ENCODE results near the gene MTHFD1.

The MTHFD1 gene

GRCh38 chr14:64444984-64445845 lies 57.1 kb downstream of the MTHFD1 start:
- in situ Hi-C loops (cut with HindIII; ENCODE audit: low sequenced_read_pairs) = no loop called here

DNA sequence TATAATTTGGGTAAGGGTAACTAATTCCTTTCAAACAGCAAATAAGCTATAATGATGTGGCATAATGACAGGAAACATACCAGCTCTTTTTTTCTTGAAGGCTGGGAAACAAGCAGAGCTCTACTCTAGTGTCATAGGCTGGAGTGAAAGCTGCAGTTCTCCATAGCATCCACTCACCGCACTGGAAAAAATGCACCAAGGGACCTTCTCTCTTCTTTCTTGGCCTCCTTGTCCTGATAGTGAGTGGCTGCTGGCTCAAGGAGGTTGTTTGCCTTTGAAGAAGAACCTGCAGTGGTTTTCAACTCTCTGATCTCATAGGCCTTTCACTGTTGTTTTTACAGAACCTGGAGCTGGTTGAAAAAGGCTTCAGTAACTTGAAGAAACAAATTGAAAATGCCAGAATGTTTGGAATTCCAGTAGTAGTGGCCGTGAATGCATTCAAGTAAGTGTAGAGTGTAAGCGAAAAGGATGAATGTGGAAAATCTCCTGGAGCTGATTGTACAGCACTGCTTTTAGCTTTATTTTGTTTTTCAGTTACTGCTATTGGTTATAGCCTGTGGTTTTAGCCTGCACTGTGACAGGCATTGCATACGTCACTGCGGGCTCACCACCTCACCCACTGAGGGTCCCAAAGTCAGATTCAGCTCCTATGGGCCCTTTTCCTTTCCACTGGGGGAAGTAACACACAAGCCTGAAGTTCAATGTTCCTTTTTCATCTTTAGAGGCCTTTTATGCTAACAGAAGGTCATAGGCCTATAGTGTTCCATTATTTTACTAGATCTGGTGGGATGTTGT lies 59.9 kb downstream of the MTHFD1 start:
- in situ Hi-C loops (cut with HindIII; ENCODE audit: low sequenced_read_pairs) = no loop called here

GRCh38 chr14:64450255-64450654 lies 62.1 kb downstream of the MTHFD1 start:
- in situ Hi-C loops (cut with HindIII; ENCODE audit: low sequenced_read_pairs) = no loop called here

DNA sequence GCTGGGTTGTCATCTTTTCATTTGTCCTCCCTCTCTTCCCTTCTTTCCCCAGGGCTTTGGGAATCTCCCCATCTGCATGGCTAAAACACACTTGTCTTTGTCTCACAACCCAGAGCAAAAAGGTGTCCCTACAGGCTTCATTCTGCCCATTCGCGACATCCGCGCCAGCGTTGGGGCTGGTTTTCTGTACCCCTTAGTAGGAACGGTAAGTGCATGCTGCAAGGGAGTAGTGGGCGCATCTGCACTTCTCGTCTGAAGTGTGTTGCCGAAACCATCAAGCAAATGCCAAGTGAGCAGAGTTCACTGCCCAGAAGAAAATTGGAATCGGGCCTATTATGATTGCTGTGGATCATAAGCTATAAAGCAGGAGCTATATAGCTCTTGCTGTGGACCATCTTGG lies 66.5 kb downstream of the MTHFD1 start:
- in situ Hi-C loops (cut with HindIII; ENCODE audit: low sequenced_read_pairs) = no loop called here

GRCh38 chr14:64459405-64460136 lies 71.4 kb downstream of the MTHFD1 start:
- in situ Hi-C loops (cut with HindIII; ENCODE audit: low sequenced_read_pairs) = no loop called here

GRCh38 chr14:64461221-64461620 lies 73.1 kb downstream of the MTHFD1 start:
- in situ Hi-C loops (cut with HindIII; ENCODE audit: low sequenced_read_pairs) = no loop called here

- in situ Hi-C loops (cut with HindIII; ENCODE audit: low sequenced_read_pairs) = no loop called here
Measured at GRCh38 chr14:64463195-64463594, 75.0 kb downstream of the MTHFD1 start.

DNA sequence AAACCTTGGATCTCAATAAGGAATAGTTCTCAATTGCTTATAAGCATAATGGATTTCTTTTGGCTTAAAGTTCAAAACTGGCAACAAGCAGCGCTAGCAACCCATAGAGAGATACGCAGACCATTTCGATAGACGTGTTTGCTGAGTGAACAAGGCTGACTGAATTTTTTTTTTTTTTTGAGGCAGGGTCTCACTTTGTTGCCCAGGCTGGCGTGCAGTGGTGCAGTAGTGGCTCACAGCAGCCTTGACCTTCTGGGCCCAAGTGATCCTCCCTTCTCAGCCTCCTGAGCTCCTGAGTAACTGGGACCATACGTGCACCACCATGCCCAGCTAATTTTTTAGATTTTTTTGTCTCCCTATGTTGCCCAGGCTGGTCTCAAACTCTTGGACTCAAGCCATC lies 75.7 kb downstream of the MTHFD1 start:
- in situ Hi-C loops (cut with HindIII; ENCODE audit: low sequenced_read_pairs) = no loop called here

DNA sequence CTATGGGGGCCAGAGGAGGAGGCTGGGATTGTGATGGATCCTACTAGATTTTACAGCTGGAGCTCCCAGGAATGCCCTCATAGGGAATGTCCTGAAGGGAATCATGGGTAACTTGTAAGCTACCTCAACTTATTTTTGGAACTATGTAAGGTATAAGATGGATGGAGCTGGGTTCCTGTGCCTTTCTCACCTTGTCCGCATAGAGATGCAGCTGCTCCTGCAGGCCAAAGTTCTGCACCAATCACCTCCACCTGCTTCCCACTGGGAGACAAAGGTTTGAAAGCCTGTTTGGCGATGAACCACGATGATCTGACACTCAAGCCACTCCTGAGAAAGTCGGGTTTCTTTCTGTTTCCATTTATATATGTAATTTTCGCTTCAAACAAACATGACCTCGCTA lies 76.5 kb downstream of the MTHFD1 start:
- in situ Hi-C loops (cut with HindIII; ENCODE audit: low sequenced_read_pairs) = no loop called here

DNA sequence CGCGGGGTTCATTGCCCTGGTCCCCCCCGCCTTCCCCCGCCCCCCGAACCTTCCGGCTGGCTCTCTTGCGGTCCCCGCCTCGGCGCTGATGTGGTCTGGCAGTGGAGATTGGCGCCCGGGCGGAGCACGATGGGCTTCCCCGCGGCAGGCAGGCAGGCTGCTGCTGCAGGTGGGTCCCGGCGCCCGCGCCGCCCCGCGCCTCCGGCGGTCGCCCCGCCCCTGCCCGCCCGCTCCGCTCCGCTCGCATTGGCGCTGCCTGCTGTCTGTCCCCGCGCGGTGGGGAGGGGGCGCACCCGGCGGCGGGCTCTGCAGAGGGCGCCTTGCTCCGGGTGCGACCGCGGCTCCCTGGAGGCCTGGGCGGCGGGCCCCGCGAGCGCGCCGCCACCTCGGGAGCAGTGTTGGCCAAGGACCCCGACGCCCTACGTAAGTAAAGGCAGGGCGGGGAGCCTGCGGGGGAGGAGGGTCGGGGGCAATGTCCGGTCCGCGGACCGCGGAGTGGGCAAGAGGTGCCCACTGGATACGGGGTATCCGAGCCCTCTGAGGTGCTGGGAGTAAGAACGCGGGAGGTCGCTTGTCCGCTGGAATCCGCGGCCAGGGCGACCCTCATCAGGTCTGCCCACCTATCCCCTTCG lies 77.2 kb downstream of the MTHFD1 start, which contains the start of gene AKAP5:
Gene AKAP5 (plus strand): TSS at position 309 of the 632 bp plus-strand sequence. CDS start 2,896 bp downstream, outside the sequence.
- in situ Hi-C loops (cut with HindIII; ENCODE audit: low sequenced_read_pairs) = no loop called here

GRCh38 chr14:64465831-64466554 lies 77.8 kb downstream of the MTHFD1 start:
- in situ Hi-C loops (cut with HindIII; ENCODE audit: low sequenced_read_pairs) = no loop called here

- in situ Hi-C loops (cut with HindIII; ENCODE audit: low sequenced_read_pairs) = no loop called here
Measured at GRCh38 chr14:64467101-64467500, 78.9 kb downstream of the MTHFD1 start.

GRCh38 chr14:64467566-64467965 lies 79.4 kb downstream of the MTHFD1 start:
- in situ Hi-C loops (cut with HindIII; ENCODE audit: low sequenced_read_pairs) = no loop called here

DNA sequence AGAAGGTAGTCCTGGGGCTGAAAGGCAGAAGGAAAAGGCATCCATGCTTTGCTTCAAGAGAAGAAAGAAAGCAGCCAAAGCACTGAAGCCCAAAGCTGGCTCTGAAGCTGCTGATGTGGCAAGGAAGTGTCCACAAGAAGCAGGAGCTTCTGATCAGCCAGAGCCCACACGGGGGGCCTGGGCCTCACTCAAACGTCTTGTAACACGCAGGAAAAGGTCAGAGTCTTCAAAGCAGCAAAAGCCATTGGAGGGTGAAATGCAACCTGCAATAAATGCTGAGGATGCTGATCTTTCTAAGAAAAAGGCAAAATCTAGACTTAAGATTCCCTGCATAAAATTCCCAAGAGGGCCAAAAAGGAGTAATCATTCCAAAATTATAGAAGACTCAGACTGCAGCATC lies 80.3 kb downstream of the MTHFD1 start:
- in situ Hi-C loops (cut with HindIII; ENCODE audit: low sequenced_read_pairs) = no loop called here

- in situ Hi-C loops (cut with HindIII; ENCODE audit: low sequenced_read_pairs) = no loop called here
Measured at GRCh38 chr14:64474041-64474440, 85.9 kb downstream of the MTHFD1 start.

GRCh38 chr14:64474698-64475097 lies 86.5 kb downstream of the MTHFD1 start:
- in situ Hi-C loops (cut with HindIII; ENCODE audit: low sequenced_read_pairs) = no loop called here

DNA sequence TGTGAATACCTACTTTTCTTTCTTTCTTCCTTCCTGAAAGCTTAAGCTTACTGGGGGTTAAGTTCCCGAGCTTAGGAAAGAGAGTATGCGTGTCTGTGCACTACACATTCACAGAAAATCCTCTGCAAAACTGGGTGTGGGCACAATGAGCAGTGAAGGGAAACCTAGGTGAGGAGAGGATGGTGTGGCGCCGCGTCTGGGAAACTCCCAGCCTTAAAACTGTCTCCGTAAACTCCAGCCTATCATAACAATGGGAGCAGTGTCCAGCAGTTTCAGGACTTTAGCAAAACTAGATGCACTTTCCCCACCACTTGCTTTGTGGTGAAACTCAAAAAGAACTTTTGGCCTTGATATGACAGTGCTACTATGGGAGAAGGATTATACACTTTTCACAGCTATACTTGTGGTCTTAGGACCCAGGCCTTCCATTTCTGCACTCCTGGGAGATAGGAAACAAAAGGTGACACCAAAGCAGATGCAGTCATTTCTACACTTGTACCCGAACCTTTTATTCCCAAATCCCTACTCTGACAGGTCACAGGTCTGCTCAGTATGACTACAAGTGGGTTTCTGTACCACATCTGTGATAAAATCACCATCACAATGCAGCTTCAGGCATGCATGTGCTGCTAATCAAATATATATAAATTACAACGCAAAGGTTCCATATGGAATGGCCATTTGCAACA lies 87.6 kb downstream of the MTHFD1 start:
- in situ Hi-C loops (cut with HindIII; ENCODE audit: low sequenced_read_pairs) = no loop called here

DNA sequence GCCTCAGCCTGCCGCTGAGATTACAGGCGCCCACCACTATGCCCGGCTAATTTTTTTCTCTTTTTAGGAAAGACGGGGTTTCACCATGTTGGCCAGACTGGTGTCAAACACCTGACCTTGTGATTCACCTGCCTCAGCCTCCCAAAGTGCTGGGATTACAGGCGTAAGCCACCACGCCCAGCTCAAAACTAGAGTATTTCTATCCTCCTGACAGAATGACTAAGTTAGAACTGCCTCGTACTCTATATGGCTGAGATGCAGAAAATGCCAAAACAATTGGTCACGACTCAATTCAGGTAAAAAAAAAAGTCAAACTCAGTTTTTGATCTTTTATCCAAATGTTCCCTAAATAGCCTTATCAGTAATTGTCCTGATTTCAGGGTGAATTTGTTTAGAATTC lies 88.3 kb downstream of the MTHFD1 start:
- in situ Hi-C loops (cut with HindIII; ENCODE audit: low sequenced_read_pairs) = no loop called here

DNA sequence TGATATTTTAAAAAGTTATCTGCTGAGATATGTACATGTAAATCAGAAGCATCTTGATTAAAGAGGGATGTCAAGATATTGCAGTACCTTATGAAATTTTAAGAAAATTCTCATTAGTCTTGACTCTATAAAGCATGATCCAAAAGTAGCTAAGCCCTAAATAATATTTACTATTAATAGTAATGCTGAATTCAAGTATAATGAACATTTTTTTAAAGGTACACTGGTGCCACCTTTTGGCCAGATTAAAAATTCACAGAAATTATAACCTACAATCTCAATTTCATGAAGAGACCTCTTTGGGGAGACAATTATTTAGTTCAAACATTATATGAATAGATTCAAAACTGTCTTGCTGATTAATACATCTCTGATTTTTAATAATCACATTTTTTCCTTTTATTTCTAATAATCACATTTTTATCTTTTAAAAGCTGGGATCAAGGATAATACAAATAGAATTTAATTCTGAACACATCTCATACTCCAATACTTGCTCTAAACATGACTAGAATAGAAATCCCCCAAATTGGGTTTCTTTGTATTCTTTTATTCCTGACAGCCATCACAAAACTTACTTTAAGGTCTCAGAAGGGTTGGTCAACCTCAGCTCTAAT lies 90.6 kb downstream of the MTHFD1 start:
- in situ Hi-C loops (cut with HindIII; ENCODE audit: low sequenced_read_pairs) = no loop called here
